DOHH2 (cell line): ENCODE results near the gene GMPR.

Source experiments
- CTCF ChIP-seq: fragments of 200-600 bp; sonication (generic); IDR thresholded peaks from one replicate; pipeline ENCODE4 v1.5.1; 2014; ENCODE audit warnings: antibody characterized with exemption, mild to moderate bottlenecking, low read depth, low read length; ENCODE audit not compliant: poor library complexity, severe bottlenecking
- EZH2phosphoT487 ChIP-seq: fragments of 200-600 bp; sonication (generic); IDR thresholded peaks from 2 replicates; pipeline ENCODE4 v1.6.1; 2017; ENCODE audit warnings: borderline replicate concordance, mild to moderate bottlenecking, antibody characterized with exemption, low read length, moderate library complexity, mixed read lengths

GRCh38 chr6:16217156-16217721 lies 21.1 kb upstream of the GMPR start:
- TF ChIP-seq CTCF (no peak), EZH2phosphoT487 (no peak)
